Cardiac septum (tissue), 1 donor: ENCODE measurements around the gene IDE. TPM values are rescaled to one million over a fixed set of nuclear protein-coding genes. Genes with fewer than 3 reads are reported as not detected.
"Not testable (repeated sequence)": the region's sequence is repeated elsewhere in the genome, so short reads cannot be mapped to it uniquely, and the experiment has no call there.

Source experiments
- DNase-seq: peaks from one replicate; pipeline ENCODE4 v3.0.0-alpha.2; 2020; ENCODE audit warnings: low spot score
- intact Hi-C: fragments of 100-400 bp; cut with DNase I; formaldehyde crosslinking; loops from one replicate; pipeline ENCODE4 v1.14.0; 2022
- long read RNA-seq: library from polyadenylated mRNA; unstranded; transcript quantifications from one replicate; pipeline ENCODE4 v2.0.0, GENCODE V29; 2021
- total RNA-seq: library from RNA; stranded (reverse); fragmentation: NEBNext Ultra II Directional; extraction: Animal tissue kit (Norgen Biotek cat#: 25700); gene quantifications from one replicate; pipeline ENCODE4 v1.2.1, GENCODE V29; 2021
- donor health status: DM: no; HTN: no; CAD: no.

Gene IDE
- total RNA-seq, result 44.4 TPM
- long read RNA-seq, full-length matches to known transcripts, result 13 of 21 reads
- long read RNA-seq, partial matches to known transcripts, result 7 of 21 reads
- long read RNA-seq, other reads (novel, unspliced or antisense), result 1 of 21 reads

- DNase-seq, result peak; percentile 95
- intact Hi-C loops, result loop anchor here (1.0 to 2.0 kb wide), 2 partner anchors 17 to 57 kb away; no protein-coding TSS in a partner anchor
Measured at GRCh38 chr10:92573798-92574547, at the start of gene IDE. Gene IDE, minus strand, starts transcription at chr10:92574093. Its CDS starts 74 bp downstream, at chr10:92574019.

DNA sequence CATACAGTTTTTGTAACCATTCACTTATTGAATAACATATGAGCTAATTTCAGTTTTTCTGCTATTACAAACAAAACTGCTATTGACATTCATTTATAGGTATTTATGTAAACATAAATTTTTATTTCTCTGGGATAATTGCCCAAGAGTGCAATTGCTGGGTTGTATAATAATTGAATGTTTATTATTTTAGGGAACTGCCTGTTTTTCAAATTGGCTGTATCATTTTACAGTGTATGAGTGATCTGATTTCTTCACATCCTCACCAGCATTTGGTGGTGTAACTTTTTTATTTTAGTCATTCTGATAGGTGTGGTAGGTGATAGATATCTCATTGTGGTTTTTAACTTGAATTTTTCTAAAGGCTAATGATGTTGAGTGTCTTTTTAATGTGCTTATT lies 45.5 kb upstream of the IDE start:
- DNase-seq, result no peak
- intact Hi-C loops, result no loop called here

- intact Hi-C loops, result no loop called here
- DNase-seq, result no peak
Measured at GRCh38 chr10:92615515-92615914, 41.6 kb upstream of the IDE start.

- intact Hi-C loops, result no loop called here
- no peak for DNase-seq
Measured at GRCh38 chr10:92604841-92605240, 30.9 kb upstream of the IDE start.

- intact Hi-C loops, result loop anchor here (10.0 kb wide), 1 partner anchor 286 kb away; no protein-coding TSS in a partner anchor
Measured at GRCh38 chr10:92598321-92598720, 24.4 kb upstream of the IDE start.

DNA sequence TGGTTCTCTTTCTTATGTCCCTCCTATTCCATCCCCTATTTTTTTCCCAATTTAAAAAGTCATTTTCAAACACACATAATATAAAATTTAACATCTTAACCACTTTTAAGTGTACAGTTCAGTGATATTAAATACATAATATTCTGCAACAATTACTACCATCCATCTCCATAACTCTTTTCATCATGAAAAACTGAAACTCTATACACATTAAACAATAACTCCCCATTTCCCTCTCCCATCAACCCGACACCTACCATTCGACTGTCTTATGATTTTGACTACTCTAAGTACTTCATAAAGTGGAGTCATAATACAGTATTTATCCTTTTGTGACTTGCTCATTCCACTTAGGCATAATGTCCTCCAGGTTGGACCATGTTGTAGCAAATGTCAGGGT lies 21.6 kb upstream of the IDE start:
- intact Hi-C loops, result loop anchor here (10.0 kb wide), 1 partner anchor 289 kb away; no protein-coding TSS in a partner anchor

More at GRCh38 chr10:92598321-92598720, 24.4 kb upstream of the IDE start:
- DNase-seq, result no peak

DNA sequence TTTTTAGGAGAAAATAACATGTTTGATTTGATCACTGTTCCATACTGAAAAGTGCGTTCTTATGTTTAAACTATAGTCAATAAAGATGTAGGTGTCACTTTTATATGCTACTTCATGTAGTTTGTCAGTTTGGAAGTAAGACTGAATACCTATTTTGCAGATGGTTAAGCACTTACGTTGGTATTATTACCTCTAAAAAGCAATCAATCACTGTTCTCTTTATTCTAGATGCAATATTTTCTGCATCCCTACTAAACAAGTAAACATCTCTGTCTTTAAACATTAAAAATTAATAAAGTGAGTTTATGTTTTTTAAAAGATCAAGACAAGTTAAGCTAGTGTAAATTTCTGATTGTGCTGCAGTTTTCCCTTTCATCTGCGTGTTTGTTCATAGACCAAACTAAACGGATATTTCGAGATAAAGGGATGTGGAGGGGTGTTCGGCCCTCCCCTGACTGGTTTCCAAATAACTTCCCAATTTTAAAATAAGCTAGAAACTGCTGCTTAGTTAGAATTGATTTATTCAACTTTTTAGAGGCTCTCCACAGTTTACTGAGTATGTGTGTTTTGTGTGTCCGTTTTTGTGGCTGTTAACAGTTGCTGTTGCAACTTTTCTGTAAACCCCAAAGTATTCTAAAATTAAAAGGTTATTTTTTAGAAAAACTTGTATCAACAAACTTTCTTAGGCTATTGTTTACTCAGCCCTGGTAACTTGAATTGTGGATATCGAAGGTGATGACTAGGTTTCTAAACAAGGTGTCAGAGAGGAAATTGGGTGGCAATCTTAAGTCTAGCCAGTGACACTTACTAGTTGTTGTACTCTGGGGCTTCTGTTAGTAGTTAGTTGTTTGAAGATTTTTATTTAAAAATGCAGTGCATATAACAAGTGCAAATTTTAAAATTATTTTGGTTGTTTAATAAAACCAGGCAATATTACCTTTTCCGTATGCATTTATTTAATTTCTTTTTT lies 20.0 kb upstream of the IDE start:
- no peak for DNase-seq
- intact Hi-C loops, result loop anchor here (5.0 to 10.0 kb wide), 3 partner anchors 93 to 291 kb away; partner anchors contain the start of genes EXOC6 and HHEX

More for the DNA sequence above, 21.6 kb upstream of the IDE start:
- no peak for DNase-seq

GRCh38 chr10:92592761-92593618 lies 19.1 kb upstream of the IDE start, which contains the start of gene KIF11:
Gene KIF11, plus strand, starts transcription at chr10:92593130. Its CDS starts 246 bp downstream, at chr10:92593376.
- intact Hi-C loops, result loop anchor here (5.0 to 10.0 kb wide), 3 partner anchors 94 to 292 kb away; partner anchors contain the start of genes EXOC6 and HHEX
- peak; percentile 99 for DNase-seq

GRCh38 chr10:92591550-92592022 lies 17.7 kb upstream of the IDE start:
- DNase-seq, result peak; percentile 94
- intact Hi-C loops, result loop anchor here (1.0 to 10.0 kb wide), 4 partner anchors 17 to 293 kb away; partner anchors contain the start of genes EXOC6, HHEX and IDE

DNA sequence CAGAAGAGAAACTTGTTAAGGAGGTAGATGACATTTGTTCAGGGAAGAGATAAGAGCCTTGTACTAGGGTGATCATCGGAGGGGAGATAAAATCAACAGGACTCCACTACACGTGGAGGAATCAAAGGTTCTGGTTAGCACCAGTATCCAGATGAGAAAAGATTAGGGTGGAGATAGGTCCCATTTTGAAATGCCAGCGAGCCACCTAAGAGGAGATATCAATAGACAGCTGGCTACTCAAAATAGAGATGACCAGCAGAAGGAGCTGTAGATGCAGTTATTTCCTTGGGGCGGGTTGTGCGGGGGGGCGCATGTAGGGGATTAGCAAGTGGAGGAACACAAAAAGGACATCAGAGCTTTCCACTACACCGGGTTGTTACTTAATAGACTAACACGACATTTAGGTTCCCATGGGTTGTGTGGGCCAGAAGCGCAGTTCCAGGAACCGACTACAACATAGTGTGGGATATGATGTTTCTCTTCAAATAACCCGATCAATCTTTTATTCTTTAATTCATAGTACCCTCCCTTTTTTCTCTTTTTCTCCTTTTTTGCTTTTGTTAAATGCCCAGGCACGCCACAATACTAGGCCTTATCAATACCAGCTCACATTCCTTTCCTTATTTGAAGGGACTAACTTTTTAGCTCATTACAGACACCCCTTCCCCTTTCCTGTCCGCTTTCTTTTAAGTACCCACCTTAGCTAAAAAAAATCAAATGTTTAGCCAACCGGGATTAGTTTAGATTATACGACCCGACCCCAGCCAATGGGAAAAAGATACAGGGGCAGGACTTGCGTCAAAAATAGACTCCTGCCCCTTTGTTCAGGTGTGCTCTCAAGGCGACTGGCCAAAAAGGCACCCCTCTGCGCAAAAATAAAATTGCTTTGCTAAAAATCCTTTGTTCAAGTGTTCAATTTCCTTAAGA lies 17.0 kb upstream of the IDE start:
- intact Hi-C loops, result loop anchor here (1.0 to 10.0 kb wide), 4 partner anchors 17 to 294 kb away; partner anchors contain the start of genes EXOC6, HHEX and IDE
- no peak for DNase-seq

DNA sequence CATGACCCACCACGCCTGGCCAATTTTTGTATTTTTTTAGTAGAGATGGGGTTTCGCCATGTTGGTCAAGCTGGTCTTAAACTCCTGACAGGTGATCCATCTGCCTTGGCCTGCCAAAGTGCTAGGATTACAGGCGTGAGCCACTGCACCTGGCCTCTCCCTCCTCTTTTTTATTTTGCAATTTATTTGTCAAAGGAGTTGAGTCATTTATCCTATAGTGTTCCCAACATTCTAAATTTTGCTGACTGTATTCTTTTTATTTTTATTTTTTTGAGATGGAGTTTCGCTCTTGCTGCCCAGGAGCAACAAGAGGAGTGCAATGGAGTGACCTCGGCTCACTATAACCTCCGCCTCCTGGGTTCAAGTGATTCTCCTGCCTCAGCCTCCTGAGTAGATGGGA lies 8.5 kb upstream of the IDE start:
- DNase-seq, intact Hi-C loops: not testable (repeated sequence)

DNA sequence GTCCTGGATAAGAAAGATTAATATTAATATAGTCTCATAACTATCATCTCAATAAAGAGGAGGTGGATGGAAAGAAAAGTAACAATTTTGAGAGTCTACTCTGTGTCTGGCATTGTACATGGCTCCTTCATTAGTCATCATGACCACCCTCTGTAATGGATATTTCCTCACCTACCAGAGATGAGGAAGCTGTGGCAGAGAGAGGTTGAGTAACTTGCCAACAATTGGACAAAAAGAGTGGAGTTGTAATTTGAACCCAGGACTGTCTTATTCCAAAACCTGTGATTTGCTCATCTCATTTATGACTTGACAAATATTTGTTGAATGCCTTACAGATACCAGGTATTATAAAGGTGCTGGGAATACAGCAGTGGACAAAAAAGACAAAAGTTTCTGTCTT lies 2.1 kb upstream of the IDE start:
- no peak for DNase-seq
- intact Hi-C loops, result loop anchor here (2.0 kb wide), 1 partner anchor 59 kb away; no protein-coding TSS in a partner anchor

DNA sequence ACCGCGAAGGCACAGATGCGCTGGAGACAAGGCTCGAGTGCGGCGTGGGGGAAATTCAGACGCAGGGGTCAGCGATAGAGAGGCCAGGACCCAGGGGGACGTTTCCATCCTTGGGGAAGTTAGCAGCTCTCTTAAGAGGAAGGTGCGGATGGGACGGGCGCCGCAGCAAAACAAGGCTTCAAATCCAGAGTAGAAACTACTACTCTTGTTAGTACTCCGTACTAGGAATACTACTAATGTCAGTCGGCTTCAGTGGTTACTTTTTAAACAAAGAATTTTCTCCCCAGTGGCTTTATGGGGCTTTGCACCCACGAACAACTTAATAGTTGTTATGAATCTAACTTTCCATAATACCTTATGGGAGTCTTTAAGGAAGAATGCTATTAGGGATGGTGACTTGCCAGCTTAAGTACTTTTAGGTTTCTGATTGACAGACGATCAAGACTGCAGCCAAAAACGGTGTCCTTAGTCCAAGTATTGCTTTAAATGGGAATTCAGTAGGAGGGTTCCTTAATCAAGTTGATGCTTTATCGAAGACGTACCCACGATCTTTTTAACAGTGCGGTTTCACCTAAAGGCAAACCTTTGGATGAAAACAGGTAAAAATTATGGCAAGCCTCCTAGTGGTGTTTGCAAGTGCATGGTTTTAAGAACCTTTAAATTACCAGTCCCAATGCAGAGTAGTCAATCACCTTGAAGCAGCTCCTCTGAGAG lies 812 bp upstream of the IDE start:
- DNase-seq, result no peak
- intact Hi-C loops, result loop anchor here (1.0 to 2.0 kb wide), 2 partner anchors 17 to 58 kb away; no protein-coding TSS in a partner anchor

DNA sequence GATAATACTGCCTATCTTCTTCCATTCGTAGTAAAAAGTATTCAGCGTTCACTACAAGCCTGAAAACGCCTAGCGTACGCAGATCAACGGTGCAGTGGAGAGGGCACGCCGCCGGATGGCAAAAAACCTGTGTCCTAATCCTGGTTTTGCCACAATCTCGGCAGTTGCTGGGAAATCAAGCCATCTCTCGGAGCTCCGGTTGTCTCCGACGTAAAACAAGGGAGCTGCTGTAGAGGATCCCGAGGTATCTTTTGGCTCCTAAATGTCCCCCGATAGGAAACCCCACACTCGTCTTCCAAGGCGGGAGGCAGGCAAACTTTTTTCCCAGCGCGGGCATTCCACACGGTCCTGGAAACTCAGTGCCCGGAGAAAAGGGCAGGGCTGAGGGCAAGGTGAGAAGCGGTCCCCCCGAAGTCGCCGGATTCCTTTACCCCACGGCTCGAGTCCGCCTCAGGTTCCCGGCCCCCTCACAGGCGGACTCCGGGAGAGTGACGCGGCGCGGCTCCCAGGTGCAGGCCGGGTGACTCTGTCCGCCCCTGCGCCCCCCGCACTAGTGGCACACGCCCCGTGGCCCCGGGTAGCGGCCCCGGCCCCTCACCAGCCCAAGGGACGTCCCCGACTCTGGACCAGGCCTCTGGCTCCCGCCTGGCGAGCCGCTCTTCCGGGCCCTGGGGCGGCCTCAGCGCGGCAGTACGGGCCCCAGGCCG lies 649 bp downstream of the IDE start:
- intact Hi-C loops, result no loop called here
- no peak for DNase-seq

GRCh38 chr10:92572362-92573090 lies 1.4 kb downstream of the IDE start:
- no peak for DNase-seq
- intact Hi-C loops, result no loop called here
